Keratinocyte (primary cell): ENCODE data around the gene ZNF761.

ENCODE experiments used
- CTCF ChIP-seq, 3 experiments: IDR thresholded peaks in 1 of 3; conservative IDR thresholded peaks in 1 of 3; optimal IDR thresholded peaks in 1 of 3; 2 replicates in 2 of 3; 3 replicates in 1 of 3; pipeline versions ENCODE3 to v1.5.1; 2011; ENCODE audit warnings: low read length in 3 of 3, mild to moderate bottlenecking in 3 of 3, moderate library complexity in 2 of 3, control low read depth in 1 of 3, inconsistent platforms in 1 of 3; ENCODE audit not compliant: insufficient read depth in 2 of 3; ENCODE audit errors: extremely low read depth in 1 of 3
- EZH2 ChIP-seq: IDR thresholded peaks from one replicate; pipeline ENCODE4 v1.6.1; 2012; ENCODE audit warnings: inconsistent platforms, mild to moderate bottlenecking, low read length, moderate library complexity

DNA sequence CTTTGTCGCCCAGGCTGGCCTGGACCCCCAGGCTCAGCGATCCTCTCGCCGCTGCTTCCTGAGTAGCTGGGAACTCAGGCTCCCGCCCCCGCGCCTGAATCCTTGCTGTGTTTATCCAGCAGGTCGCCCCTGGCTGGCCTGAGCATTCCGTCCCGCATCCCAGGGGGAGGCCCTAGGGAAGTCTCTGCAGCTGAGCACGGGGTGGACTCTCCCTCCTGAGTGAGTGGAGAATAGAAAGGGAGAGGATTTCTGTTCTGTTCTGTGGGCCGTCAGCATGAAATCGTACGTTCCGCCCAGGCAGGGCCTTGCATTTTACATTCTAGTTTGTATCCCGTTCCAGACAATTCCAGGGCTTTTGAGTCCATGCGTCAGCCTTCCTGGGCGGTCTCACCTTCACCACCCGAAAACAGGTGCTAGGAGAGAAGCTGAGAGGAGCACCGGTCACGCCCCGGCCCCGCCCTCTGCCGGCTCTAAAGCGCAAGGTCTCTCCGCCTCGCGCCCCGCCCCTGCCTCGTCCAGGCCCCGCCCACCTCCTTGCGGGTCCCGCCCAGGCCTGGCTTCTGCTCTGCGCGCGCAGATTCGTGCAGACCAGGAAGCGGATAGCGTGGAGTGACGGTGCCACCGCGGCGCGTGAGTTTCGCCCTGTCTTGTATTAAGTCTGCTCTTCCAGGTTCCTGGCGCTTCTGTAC lies at the start of gene ZNF761:
- TF ChIP-seq CTCF (optimal IDR thresholded peaks at IDR 0.05 in 1 of 3, IDR thresholded peaks at IDR 0.05 in 1 of 3, conservative IDR thresholded peaks at IDR 0.05 in 1 of 3; ENCODE audit: extremely low read depth in 1 of 3, insufficient read depth in 2 of 3, low read length in 3 of 3): peak in 1 of 3 experiments; percentile 24
- no peak for TF ChIP-seq EZH2
